CD4-positive, alpha-beta T cell treated with Interleukin-17A for 4 hours (primary cell): ENCODE results near the gene SHANK1.
"Not testable (repeated sequence)": the region's sequence is repeated elsewhere in the genome, so short reads cannot be mapped to it uniquely, and the experiment has no call there.

Experiments used
- DNase-seq: peaks from one replicate; pipeline ENCODE4 v3.0.0-alpha.2; 2020; ENCODE audit warnings: mixed read lengths

The SHANK1 gene

GRCh38 chr19:50632151-50632835, 87.3 kb downstream of the SHANK1 start:
- DNase-seq, result no peak

GRCh38 chr19:50629801-50630200, 89.8 kb downstream of the SHANK1 start:
- no peak for DNase-seq

GRCh38 chr19:50629194-50629593, 90.4 kb downstream of the SHANK1 start:
- no peak for DNase-seq

- no peak for DNase-seq
Observed at GRCh38 chr19:50628551-50628950, 91.1 kb downstream of the SHANK1 start.

- DNase-seq, result no peak
Observed at GRCh38 chr19:50628146-50628545, 91.5 kb downstream of the SHANK1 start.

GRCh38 chr19:50626795-50627194, 92.8 kb downstream of the SHANK1 start:
- DNase-seq, result no peak

- DNase-seq, result no peak
Observed at GRCh38 chr19:50626011-50626410, 93.6 kb downstream of the SHANK1 start.

GRCh38 chr19:50624949-50625600, 94.5 kb downstream of the SHANK1 start:
- DNase-seq, result no peak

- not testable (repeated sequence) for DNase-seq
Observed at GRCh38 chr19:50620394-50620906, 99.2 kb downstream of the SHANK1 start.

GRCh38 chr19:50619184-50619583, 100.4 kb downstream of the SHANK1 start:
- DNase-seq, result not testable (repeated sequence)

GRCh38 chr19:50618379-50618778, 101.2 kb downstream of the SHANK1 start:
- DNase-seq, result not testable (repeated sequence)

GRCh38 chr19:50612504-50613404, 106.8 kb downstream of the SHANK1 start:
- DNase-seq, result not testable (repeated sequence)
